ENCODE data around the gene SMIM10L1.

DNA sequence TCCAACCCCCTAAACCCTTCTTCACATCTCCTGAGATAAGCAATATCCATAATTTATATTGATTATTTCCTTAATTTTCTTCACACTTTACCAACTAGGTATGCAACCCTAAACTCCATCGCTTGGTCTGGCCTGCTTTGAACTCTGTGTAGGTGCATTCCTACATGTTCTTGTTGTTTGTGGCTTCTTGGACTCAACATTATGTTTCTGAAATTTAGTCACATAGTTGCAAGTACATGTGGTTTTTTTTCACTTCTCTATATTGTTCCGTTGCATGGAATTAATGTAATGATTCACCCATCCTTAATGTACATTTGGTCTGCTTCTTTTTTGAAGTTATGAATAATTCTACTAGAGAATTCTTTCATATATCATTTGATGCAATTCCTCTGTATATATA lies 34.9 kb upstream of the SMIM10L1 start:
- TF ChIP-seq POLR2A (IDR thresholded peaks at IDR 0.05) (no peak), CTCF (IDR thresholded peaks at IDR 0.05) (no peak)

Measured in body of pancreas (tissue), 4 donors.